ENCODE results near the gene PTPRM.

GRCh38 chr18:8400193-8400752, 833.2 kb downstream of the PTPRM start:
- TF ChIP-seq POLR2A (IDR thresholded peaks at IDR 0.05; ENCODE audit: low read depth) (no peak), EP300 (IDR thresholded peaks at IDR 0.05) (no peak)
- TF ChIP-seq, protein P1, sequence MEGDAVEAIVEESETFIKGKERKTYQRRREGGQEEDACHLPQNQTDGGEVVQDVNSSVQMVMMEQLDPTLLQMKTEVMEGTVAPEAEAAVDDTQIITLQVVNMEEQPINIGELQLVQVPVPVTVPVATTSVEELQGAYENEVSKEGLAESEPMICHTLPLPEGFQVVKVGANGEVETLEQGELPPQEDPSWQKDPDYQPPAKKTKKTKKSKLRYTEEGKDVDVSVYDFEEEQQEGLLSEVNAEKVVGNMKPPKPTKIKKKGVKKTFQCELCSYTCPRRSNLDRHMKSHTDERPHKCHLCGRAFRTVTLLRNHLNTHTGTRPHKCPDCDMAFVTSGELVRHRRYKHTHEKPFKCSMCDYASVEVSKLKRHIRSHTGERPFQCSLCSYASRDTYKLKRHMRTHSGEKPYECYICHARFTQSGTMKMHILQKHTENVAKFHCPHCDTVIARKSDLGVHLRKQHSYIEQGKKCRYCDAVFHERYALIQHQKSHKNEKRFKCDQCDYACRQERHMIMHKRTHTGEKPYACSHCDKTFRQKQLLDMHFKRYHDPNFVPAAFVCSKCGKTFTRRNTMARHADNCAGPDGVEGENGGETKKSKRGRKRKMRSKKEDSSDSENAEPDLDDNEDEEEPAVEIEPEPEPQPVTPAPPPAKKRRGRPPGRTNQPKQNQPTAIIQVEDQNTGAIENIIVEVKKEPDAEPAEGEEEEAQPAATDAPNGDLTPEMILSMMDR (IDR thresholded peaks at IDR 0.05) = no peak

All from esophagus muscularis mucosa (tissue), 4 donors.